Thyroid gland (tissue), 4 donors: ENCODE results near the gene NUDCD3. TPM values are rescaled to one million over a fixed set of nuclear protein-coding genes. Genes with fewer than 3 reads are reported as not detected.

Experiments
- DNase-seq, 2 donors: peaks; one replicate each; pipeline ENCODE4 v3.0.0-alpha.2; 2019
- H3K27ac ChIP-seq, 3 donors: fragments of 200-600 bp; sonication (generic); 1 replicate in 2 of 3; 2 replicates in 1 of 3; pipeline ENCODE4 v1.5.1; 2016 to 2019; ENCODE audit warnings: mild to moderate bottlenecking in 1 of 3, moderate library complexity in 1 of 3
- H3K27me3 ChIP-seq: fragments of 200-600 bp; sonication (generic); one replicate; pipeline ENCODE4 v1.5.1; 2019
- H3K36me3 ChIP-seq, 2 donors: fragments of 200-600 bp; sonication (generic); one replicate each; pipeline ENCODE4 v1.5.1; 2016 to 2019
- H3K4me1 ChIP-seq, 2 donors: fragments of 200-600 bp; sonication (generic); one replicate each; pipeline ENCODE4 v1.5.1; 2017 to 2019
- H3K4me3 ChIP-seq, 3 donors: fragments of 200-600 bp; sonication (generic); replicated peaks in 1 of 3; 1 replicate in 2 of 3; 2 replicates in 1 of 3; pipeline ENCODE4 v1.5.1; 2016; ENCODE audit warnings: mild to moderate bottlenecking in 1 of 3
- H3K9me3 ChIP-seq: fragments of 200-600 bp; sonication (generic); one replicate; pipeline ENCODE4 v1.5.1; 2017
- POLR2A ChIP-seq, 2 donors: fragments of 450-650 bp; IDR thresholded peaks; one replicate each; pipeline ENCODE4 v1.6.1; 2017; ENCODE audit warnings: antibody characterized with exemption in 2 of 2, mild to moderate bottlenecking in 2 of 2, moderate library complexity in 1 of 2
- WGBS, 2 donors: methylation state at CpG; one replicate each; pipeline ENCODE4 v1.1.5; 2017; 5-methylcytosine and 5-hydroxymethylcytosine counted together
- intact Hi-C: fragments of 100-400 bp; cut with DNase I; formaldehyde crosslinking; loops from one replicate; pipeline ENCODE4 v1.15.1; 2023
- total RNA-seq, 4 donors: library from RNA; depleted of rRNA; stranded (reverse); fragments of >200 nt; gene quantifications; one replicate each; pipeline ENCODE4 v1.2.3, GENCODE V29; 2016
- TF ChIP-seq, protein P1 (sequence below), 6 experiments: fragments of 200-600 bp in 3 of 6; fragments of 450-650 bp in 3 of 6; sonication (generic) in 3 of 6; IDR thresholded peaks; one replicate each; pipeline ENCODE4 v1.5.1; 2016 to 2019; ENCODE audit warnings: antibody characterized with exemption in 6 of 6, mild to moderate bottlenecking in 2 of 6, inconsistent platforms in 1 of 6, moderate library complexity in 1 of 6

NUDCD3 gene
- total RNA-seq, 4 donors from 2014 or later, result 41.4 to 76.9 (median 52.0) TPM

DNA sequence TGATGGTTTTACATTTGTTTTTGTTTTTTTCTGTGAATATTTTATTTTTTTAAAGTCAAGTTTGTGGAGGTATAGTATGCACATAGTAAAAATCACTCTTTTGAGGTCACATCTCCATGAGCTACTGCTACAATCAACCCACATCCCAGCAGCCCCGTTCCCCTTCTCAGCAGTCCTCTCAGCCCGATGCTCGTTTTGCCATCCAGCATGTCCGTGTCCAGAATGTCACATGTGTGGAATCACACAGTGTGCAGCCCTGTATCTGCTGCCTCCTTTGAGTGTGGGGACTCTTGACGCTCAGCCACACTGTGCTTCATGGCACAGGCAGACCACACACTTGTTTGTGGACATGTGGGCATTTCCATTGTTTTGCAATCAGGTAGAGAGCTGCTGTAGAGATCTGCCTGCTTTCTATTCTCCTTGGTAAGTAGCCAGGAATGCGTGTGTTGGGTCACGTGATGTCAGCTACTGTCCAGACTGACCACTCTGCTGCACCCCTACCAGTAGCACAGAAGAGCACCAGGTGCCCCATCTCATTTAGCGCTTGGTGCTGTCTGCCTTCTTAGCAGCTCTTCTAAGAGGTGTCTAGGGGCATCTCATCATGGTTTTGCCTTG, 93.4 kb downstream of the NUDCD3 start:
- Histone ChIP-seq H3K9me3 (no peaks in the 10 kb centered on the region), H3K27ac (no peak overlapping the region), H3K4me1 (no peaks in the 10 kb centered on the region), H3K27me3 (no peaks in the 10 kb centered on the region), H3K4me3 (no peak overlapping the region), H3K36me3 (peaks cover 2 to 8% of the 10 kb centered on the region in 2 donors)
- no peak for TF ChIP-seq POLR2A (IDR thresholded peaks at IDR 0.05)
- TF ChIP-seq, protein P1, sequence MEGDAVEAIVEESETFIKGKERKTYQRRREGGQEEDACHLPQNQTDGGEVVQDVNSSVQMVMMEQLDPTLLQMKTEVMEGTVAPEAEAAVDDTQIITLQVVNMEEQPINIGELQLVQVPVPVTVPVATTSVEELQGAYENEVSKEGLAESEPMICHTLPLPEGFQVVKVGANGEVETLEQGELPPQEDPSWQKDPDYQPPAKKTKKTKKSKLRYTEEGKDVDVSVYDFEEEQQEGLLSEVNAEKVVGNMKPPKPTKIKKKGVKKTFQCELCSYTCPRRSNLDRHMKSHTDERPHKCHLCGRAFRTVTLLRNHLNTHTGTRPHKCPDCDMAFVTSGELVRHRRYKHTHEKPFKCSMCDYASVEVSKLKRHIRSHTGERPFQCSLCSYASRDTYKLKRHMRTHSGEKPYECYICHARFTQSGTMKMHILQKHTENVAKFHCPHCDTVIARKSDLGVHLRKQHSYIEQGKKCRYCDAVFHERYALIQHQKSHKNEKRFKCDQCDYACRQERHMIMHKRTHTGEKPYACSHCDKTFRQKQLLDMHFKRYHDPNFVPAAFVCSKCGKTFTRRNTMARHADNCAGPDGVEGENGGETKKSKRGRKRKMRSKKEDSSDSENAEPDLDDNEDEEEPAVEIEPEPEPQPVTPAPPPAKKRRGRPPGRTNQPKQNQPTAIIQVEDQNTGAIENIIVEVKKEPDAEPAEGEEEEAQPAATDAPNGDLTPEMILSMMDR (IDR thresholded peaks at IDR 0.05), result no peak
- intact Hi-C loops, result no loop called here
- 83 to 91% methylated on average over 8 of the region's 8 CpGs for WGBS, 2 donors
- DNase-seq, result peak; percentile 30 to 32

- no peak overlapping the region for H3K4me3 ChIP-seq
- 95 to 99% methylated on average over 3 of the region's 3 CpGs for WGBS, 2 donors
- intact Hi-C loops, result no loop called here
- TF ChIP-seq POLR2A (IDR thresholded peaks at IDR 0.05), result no peak
- TF ChIP-seq, protein P1 (IDR thresholded peaks at IDR 0.05), result no peak
- DNase-seq, result no peak
- H3K9me3 ChIP-seq, result no peaks in the 10 kb centered on the region
- H3K36me3 ChIP-seq, result peaks cover 7 to 14% of the 10 kb centered on the region in 2 donors
- no peaks in the 10 kb centered on the region for H3K4me1 ChIP-seq
- no peak overlapping the region for H3K27ac ChIP-seq
- H3K27me3 ChIP-seq, result no peaks in the 10 kb centered on the region
Measured at GRCh38 chr7:44396496-44396895, 94.0 kb downstream of the NUDCD3 start.

DNA sequence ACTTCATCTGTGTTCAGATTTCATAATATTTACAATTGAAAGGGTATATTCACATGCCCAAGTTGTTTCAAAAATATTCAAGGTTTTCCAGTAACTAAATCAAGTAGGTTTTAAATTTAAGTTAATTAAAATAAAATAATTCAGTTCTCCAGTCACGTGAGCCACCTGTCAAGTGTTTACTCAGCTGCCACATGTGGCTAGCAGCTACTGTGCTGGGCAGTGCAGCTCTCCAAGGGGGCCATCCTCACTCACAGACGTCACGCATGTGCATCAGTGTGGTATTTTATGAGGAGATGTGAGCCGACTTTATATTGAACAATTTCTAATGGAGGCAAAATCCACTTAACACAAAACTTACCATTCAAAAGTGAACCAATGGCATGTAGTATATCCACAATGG, 95.4 kb downstream of the NUDCD3 start:
- Histone ChIP-seq H3K27ac (no peak overlapping the region), H3K36me3 (peaks cover 9 to 24% of the 10 kb centered on the region in 2 donors), H3K9me3 (no peaks in the 10 kb centered on the region), H3K27me3 (no peaks in the 10 kb centered on the region), H3K4me1 (no peaks in the 10 kb centered on the region), H3K4me3 (no peak overlapping the region)
- no peak for TF ChIP-seq POLR2A (IDR thresholded peaks at IDR 0.05)
- TF ChIP-seq, protein P1 (IDR thresholded peaks at IDR 0.05), result no peak
- 91 to 92% methylated on average over 4 of the region's 4 CpGs for WGBS, 2 donors
- no peak for DNase-seq
- intact Hi-C loops, result no loop called here

GRCh38 chr7:44394636-44395035, 95.8 kb downstream of the NUDCD3 start:
- no peak for DNase-seq
- intact Hi-C loops, result no loop called here
- 97 to 100% methylated on average over 2 of the region's 2 CpGs for WGBS, 2 donors
- no peak for TF ChIP-seq POLR2A (IDR thresholded peaks at IDR 0.05)
- H3K4me3 ChIP-seq, result no peak overlapping the region
- no peaks in the 10 kb centered on the region for H3K27me3 ChIP-seq
- H3K4me1 ChIP-seq, result no peaks in the 10 kb centered on the region
- no peaks in the 10 kb centered on the region for H3K9me3 ChIP-seq
- H3K36me3 ChIP-seq, result peaks cover 10 to 29% of the 10 kb centered on the region in 2 donors
- no peak overlapping the region for H3K27ac ChIP-seq

DNA sequence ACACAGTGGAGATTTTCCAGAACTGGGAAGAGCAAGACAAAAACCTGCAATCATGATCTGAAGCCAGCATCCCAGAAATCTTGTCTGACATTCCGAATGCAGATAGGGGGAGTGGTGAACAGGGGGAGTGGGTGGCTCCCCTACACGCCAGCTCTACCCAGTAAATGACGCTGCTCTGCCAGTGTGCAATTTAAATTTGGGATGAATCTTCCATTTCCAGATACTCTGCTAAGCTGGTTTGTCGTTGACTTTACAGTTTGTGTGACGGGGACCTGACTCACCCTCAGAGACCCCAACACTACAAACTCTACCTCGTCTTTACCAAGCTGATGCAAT, 96.4 kb downstream of the NUDCD3 start:
- Histone ChIP-seq H3K4me3 (no peak overlapping the region), H3K27me3 (no peaks in the 10 kb centered on the region), H3K9me3 (no peaks in the 10 kb centered on the region), H3K4me1 (no peaks in the 10 kb centered on the region), H3K36me3 (peaks cover 13 to 34% of the 10 kb centered on the region in 2 donors), H3K27ac (no peak overlapping the region)
- intact Hi-C loops, result no loop called here
- WGBS, 2 donors, result 94 to 95% methylated on average over 6 of the region's 6 CpGs
- no peak for DNase-seq
- TF ChIP-seq POLR2A (IDR thresholded peaks at IDR 0.05), result no peak
- TF ChIP-seq, protein P1 (IDR thresholded peaks at IDR 0.05), result no peak
